ENCODE measurements around the gene CLEC2D. TPM values are rescaled to one million over a fixed set of nuclear protein-coding genes. Genes with fewer than 3 reads are reported as not detected.
A peak's percentile ranks its signal among the peaks of the same experiment; 100 is the strongest.

CLEC2D gene
- total and polyA plus RNA-seq, 2 donors (not counting 1 experiment from before 2014, with no cell fraction given), result 158 to 426 TPM

DNA sequence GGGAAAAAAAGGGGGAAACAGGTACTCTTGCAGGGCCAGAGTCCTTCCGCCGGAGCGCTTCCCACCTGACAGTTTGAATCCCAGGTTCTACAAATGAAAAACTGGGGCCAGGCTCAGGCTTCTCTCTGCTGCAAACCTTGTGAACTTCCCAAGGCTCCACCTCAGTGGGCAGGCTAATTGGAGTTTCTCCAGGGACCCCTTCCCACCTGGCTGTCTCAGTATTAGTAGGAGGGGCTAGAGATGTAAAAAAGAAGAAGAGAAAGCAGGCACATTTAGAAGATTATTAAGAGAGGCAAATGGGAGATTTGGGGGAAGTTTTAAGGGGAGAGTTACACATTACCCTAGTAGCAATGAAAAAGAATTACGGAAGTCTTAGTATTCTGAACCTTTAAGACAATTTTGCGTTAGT is 20.0 kb upstream of the CLEC2D start:
- CTCF ChIA-PET, result interaction anchor here (1.5 to 4.9 kb wide), 3 partner anchors 13 to 19 kb away, joined by 5 to 48 read pairs (median 5); partner anchors contain the start of gene CLEC2D
- H3K4me3 ChIP-seq (ENCODE audit: control extremely low read depth in 1 of 5, extremely low read depth in 1 of 5, insufficient read depth in 1 of 5, low read depth in 2 of 5, low read length in 4 of 5), result peak overlapping the region; percentile 72 to 99 (median 83)
- intact Hi-C loops (cut with micrococcal nuclease), result loop anchor here (2.0 to 10.0 kb wide), 3 partner anchors 38 to 215 kb away; partner anchors contain the start of genes CLEC2B and CLECL1
- H3K79me2 ChIP-seq (ENCODE audit: control insufficient read depth, insufficient read depth, low read length), result peaks cover 34% of the 10 kb centered on the region
- Mint-ChIP-seq H3K9me3 (ENCODE audit: insufficient read depth) (peaks cover 3% of the 10 kb centered on the region), H3K27ac (peak overlapping the region; percentile 86), H3K4me3 (peak overlapping the region; percentile 98), H3K27me3 (no peaks in the 10 kb centered on the region), H3K4me1 (peaks cover 55% of the 10 kb centered on the region)
- POLR2A ChIA-PET, result interaction anchor here (0.6 to 3.9 kb wide), 4 partner anchors 11 to 94 kb away, joined by 3 to 36 read pairs (median 4); partner anchors contain the start of gene CLEC2D
- no peak overlapping the region for H2AFZ ChIP-seq (ENCODE audit: insufficient read depth, low read depth, low read length, poor library complexity, severe bottlenecking)
- H3K36me3 ChIP-seq (replicated peaks in 1 of 2; ENCODE audit: control extremely low read depth in 1 of 2, control insufficient read depth in 1 of 2, extremely low read depth in 1 of 2, insufficient read depth in 2 of 2, low read length in 1 of 2), result peaks cover 0 to 13% of the 10 kb centered on the region in 2 experiments
- peaks cover 0 to 7% (median 4%) of the 10 kb centered on the region in 3 donors for H3K9me3 ChIP-seq (ENCODE audit: control extremely low read depth in 1 of 3, control insufficient read depth in 2 of 3, insufficient read depth in 1 of 3, low read length in 2 of 3)
- H3K9ac ChIP-seq (ENCODE audit: low read length), result peak overlapping the region; percentile 94
- ATAC-seq (ENCODE audit: low read depth) (peak; percentile 3), DNase-seq (peak; percentile 80)
- WGBS (ENCODE audit: insufficient coverage), result 0% methylated on average over 3 of the region's 5 CpGs
- peak overlapping the region; percentile 92 to 98 for H3K27ac ChIP-seq (ENCODE audit: low read length in 2 of 2)
- peak overlapping the region; percentile 94 for H3K4me2 ChIP-seq (replicated peaks; ENCODE audit: low read depth, low read length, poor library complexity, severe bottlenecking)
- H3K27me3 ChIP-seq (replicated peaks in 1 of 4; ENCODE audit: control extremely low read depth in 1 of 4, control insufficient read depth in 3 of 4, insufficient read depth in 4 of 4, low read length in 3 of 4), result no peaks in the 10 kb centered on the region
- H3K4me1 ChIP-seq (ENCODE audit: control insufficient read depth in 2 of 2, insufficient read depth in 2 of 2, low read length in 2 of 2), result peaks cover 46 to 48% of the 10 kb centered on the region in 2 donors
- H4K20me1 ChIP-seq (ENCODE audit: control insufficient read depth, insufficient read depth, low read length, poor library complexity, severe bottlenecking), result no peaks in the 10 kb centered on the region
- no peak for TF ChIP-seq EZH2 (IDR thresholded peaks at IDR 0.05; ENCODE audit: borderline replicate concordance, insufficient read depth, low read depth, low read length, poor library complexity, severe bottlenecking)
- no peak for TF ChIP-seq CTCF (IDR thresholded peaks at IDR 0.05)

DNA sequence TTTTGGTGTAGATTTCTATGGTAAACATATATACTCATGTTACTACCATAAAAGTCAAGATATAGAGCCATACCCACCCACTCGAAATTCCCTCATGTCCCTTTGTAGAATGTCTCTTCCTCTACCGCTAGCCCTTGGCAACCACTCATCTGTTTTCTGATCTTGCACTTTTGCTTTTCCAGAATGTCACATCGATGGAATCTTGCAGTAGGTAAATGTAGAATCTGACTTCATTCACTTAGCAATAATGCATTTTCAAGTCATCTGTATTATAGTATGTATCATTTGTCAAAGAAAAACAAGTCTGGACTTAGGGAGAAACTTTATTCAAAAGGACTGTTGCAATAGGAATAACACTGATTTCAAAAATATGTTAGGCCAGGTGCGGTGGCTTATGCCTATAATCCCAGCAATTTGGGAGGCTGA is 19.3 kb upstream of the CLEC2D start:
- DNase-seq (peak; percentile 50), ATAC-seq (ENCODE audit: low read depth) (no peak)
- Histone ChIP-seq H3K36me3 (replicated peaks in 1 of 2; ENCODE audit: control extremely low read depth in 1 of 2, control insufficient read depth in 1 of 2, extremely low read depth in 1 of 2, insufficient read depth in 2 of 2, low read length in 1 of 2) (peaks cover 0 to 20% of the 10 kb centered on the region in 2 experiments), H4K20me1 (ENCODE audit: control insufficient read depth, insufficient read depth, low read length, poor library complexity, severe bottlenecking) (no peaks in the 10 kb centered on the region), H3K4me2 (replicated peaks; ENCODE audit: low read depth, low read length, poor library complexity, severe bottlenecking) (peak overlapping the region; percentile 94), H3K9me3 (ENCODE audit: control extremely low read depth in 1 of 3, control insufficient read depth in 2 of 3, insufficient read depth in 1 of 3, low read length in 2 of 3) (peaks cover 0 to 5% (median 4%) of the 10 kb centered on the region in 3 donors), H3K4me3 (ENCODE audit: control extremely low read depth in 1 of 5, extremely low read depth in 1 of 5, insufficient read depth in 1 of 5, low read depth in 2 of 5, low read length in 4 of 5) (peak overlapping the region; percentile 72 to 99 (median 83)), H3K4me1 (ENCODE audit: control insufficient read depth in 2 of 2, insufficient read depth in 2 of 2, low read length in 2 of 2) (peaks cover 52 to 54% of the 10 kb centered on the region in 2 donors), H3K79me2 (ENCODE audit: control insufficient read depth, insufficient read depth, low read length) (peaks cover 40% of the 10 kb centered on the region), H2AFZ (ENCODE audit: insufficient read depth, low read depth, low read length, poor library complexity, severe bottlenecking) (no peak overlapping the region), H3K9ac (ENCODE audit: low read length) (peak overlapping the region; percentile 94), H3K27ac (ENCODE audit: low read length in 2 of 2) (peak overlapping the region; percentile 92 to 98), H3K27me3 (replicated peaks in 1 of 4; ENCODE audit: control extremely low read depth in 1 of 4, control insufficient read depth in 3 of 4, insufficient read depth in 4 of 4, low read length in 3 of 4) (no peaks in the 10 kb centered on the region)
- WGBS (ENCODE audit: insufficient coverage), result 0% methylated on average over 1 of the region's 4 CpGs
- ChIA-PET POLR2A (interaction anchor here (0.6 to 3.9 kb wide), 10 partner anchors 12 to 93 kb away, joined by 3 to 36 read pairs (median 6); partner anchors contain the start of gene CLEC2D), CTCF (interaction anchor here (0.9 to 4.9 kb wide), 7 partner anchors 14 to 92 kb away, joined by 3 to 48 read pairs (median 5); partner anchors contain the start of gene CLEC2D)
- Mint-ChIP-seq H3K9me3 (ENCODE audit: insufficient read depth) (peaks cover 3% of the 10 kb centered on the region), H3K4me1 (peaks cover 61% of the 10 kb centered on the region), H3K27me3 (no peaks in the 10 kb centered on the region), H3K4me3 (peak overlapping the region; percentile 98), H3K27ac (peak overlapping the region; percentile 97)
- intact Hi-C loops (cut with micrococcal nuclease), result no loop called here
- TF ChIP-seq EZH2 (IDR thresholded peaks at IDR 0.05; ENCODE audit: borderline replicate concordance, insufficient read depth, low read depth, low read length, poor library complexity, severe bottlenecking) (no peak), CTCF (IDR thresholded peaks at IDR 0.05) (no peak)
